Neuronal stem cell (in vitro differentiated cells): Measurements from ENCODE around the gene CTAGE9.
A peak's percentile ranks its signal among the peaks of the same experiment; 100 is the strongest.
"Not testable (repeated sequence)": the region's sequence is repeated elsewhere in the genome, so short reads cannot be mapped to it uniquely, and the experiment has no call there.

Experiments
- DNase-seq: peaks from one replicate; pipeline ENCODE4 v3.0.0-alpha.2; 2013; ENCODE audit warnings: low spot score
- H2AFZ ChIP-seq: one replicate; pipeline ENCODE4 v1.6.1; 2013; ENCODE audit warnings: mild to moderate bottlenecking, low read length, inconsistent platforms
- H2AK5ac ChIP-seq: 2 replicates; pipeline ENCODE4 v1.6.1; 2013; ENCODE audit warnings: low read depth, mild to moderate bottlenecking, inconsistent platforms, low read length, moderate library complexity, mixed read lengths
- H2BK120ac ChIP-seq: 2 replicates; pipeline ENCODE4 v1.6.1; 2013; ENCODE audit warnings: low read depth, mild to moderate bottlenecking, inconsistent platforms, low read length, moderate library complexity, mixed read lengths
- H2BK12ac ChIP-seq: one replicate; pipeline ENCODE4 v1.6.1; 2013; ENCODE audit warnings: low read length, inconsistent platforms
- H2BK15ac ChIP-seq: 2 replicates; pipeline ENCODE4 v1.6.1; 2013; ENCODE audit warnings: mild to moderate bottlenecking, low read length, inconsistent platforms, mixed read lengths
- H2BK5ac ChIP-seq: one replicate; pipeline ENCODE4 v1.6.1; 2013; ENCODE audit warnings: inconsistent platforms, mild to moderate bottlenecking, low read length, moderate library complexity
- H3K14ac ChIP-seq: one replicate; pipeline ENCODE4 v1.6.1; 2013; ENCODE audit warnings: low read length, inconsistent platforms
- H3K18ac ChIP-seq: 2 replicates; pipeline ENCODE4 v1.6.1; 2013; ENCODE audit warnings: low read length, inconsistent platforms
- H3K23ac ChIP-seq: 2 replicates; pipeline ENCODE4 v1.6.1; 2013; ENCODE audit warnings: low read depth, mild to moderate bottlenecking, mixed read lengths, low read length, inconsistent platforms; ENCODE audit not compliant: poor library complexity
- H3K27ac ChIP-seq: replicated peaks from 3 replicates; pipeline ENCODE4 v1.5.1; 2013; ENCODE audit warnings: low read length, inconsistent platforms
- H3K27me3 ChIP-seq, 3 experiments: 2 replicates each; pipeline ENCODE4 v1.6.1; 2013; ENCODE audit warnings: low read length in 3 of 3, mild to moderate bottlenecking in 2 of 3, inconsistent platforms in 1 of 3, low read depth in 1 of 3, mixed read lengths in 1 of 3, moderate library complexity in 1 of 3; ENCODE audit not compliant: control insufficient read depth in 3 of 3, insufficient read depth in 3 of 3
- H3K36me3 ChIP-seq, 2 donors: replicated peaks in 1 of 2; 2 replicates each; pipeline ENCODE4 v1.6.1; 2013; ENCODE audit warnings: low read length in 2 of 2; ENCODE audit not compliant: control insufficient read depth in 2 of 2, insufficient read depth in 2 of 2
- H3K4ac ChIP-seq: 2 replicates; pipeline ENCODE4 v1.6.1; 2013; ENCODE audit warnings: inconsistent platforms, mild to moderate bottlenecking, low read length, moderate library complexity
- H3K4me1 ChIP-seq, 2 donors: 1 replicate in 1 of 2; 2 replicates in 1 of 2; pipeline ENCODE4 v1.6.1; 2013; ENCODE audit warnings: low read length in 2 of 2, low read depth in 1 of 2; ENCODE audit not compliant: control insufficient read depth in 2 of 2, insufficient read depth in 1 of 2
- H3K4me2 ChIP-seq: one replicate; pipeline ENCODE4 v1.6.1; 2013; ENCODE audit warnings: mild to moderate bottlenecking, low read length, inconsistent platforms; ENCODE audit not compliant: insufficient read depth, poor library complexity, severe bottlenecking
- H3K4me3 ChIP-seq, 2 donors: 2 replicates each; pipeline ENCODE4 v1.5.1; 2013; ENCODE audit warnings: low read length in 2 of 2, mild to moderate bottlenecking in 2 of 2, inconsistent platforms in 1 of 2, moderate library complexity in 1 of 2
- H3K79me1 ChIP-seq: one replicate; pipeline ENCODE4 v1.6.1; 2013; ENCODE audit warnings: low read depth, mild to moderate bottlenecking, inconsistent platforms, low read length, moderate library complexity
- H3K9ac ChIP-seq: one replicate; pipeline ENCODE4 v1.6.1; 2013; ENCODE audit warnings: mild to moderate bottlenecking, low read depth, low read length, inconsistent platforms; ENCODE audit not compliant: poor library complexity
- H3K9me3 ChIP-seq, 2 donors: replicated peaks in 1 of 2; 2 replicates each; pipeline versions ENCODE3 to v1.6.1; 2013; ENCODE audit warnings: low read length in 2 of 2, mild to moderate bottlenecking in 2 of 2, inconsistent platforms in 1 of 2, low read depth in 1 of 2, mixed read lengths in 1 of 2, moderate library complexity in 1 of 2; ENCODE audit not compliant: control insufficient read depth in 2 of 2, insufficient read depth in 1 of 2
- H4K8ac ChIP-seq: one replicate; pipeline ENCODE4 v1.6.1; 2013; ENCODE audit warnings: low read depth, mild to moderate bottlenecking, inconsistent platforms, low read length, moderate library complexity
- H4K91ac ChIP-seq: one replicate; pipeline ENCODE4 v1.6.1; 2013; ENCODE audit warnings: low read length, low read depth, mild to moderate bottlenecking, inconsistent platforms; ENCODE audit not compliant: poor library complexity
- WGBS, 2 donors: extraction: QIAGEN DNeasy Blood & Tissue Kit; methylation state at CpG; one replicate each; pipeline ENCODE4 v1.1.7; 2013; ENCODE audit warnings: missing lambda C conversion rate in 2 of 2, mixed read lengths in 1 of 2; ENCODE audit not compliant: insufficient read length in 2 of 2, insufficient replicate concordance in 1 of 2; ENCODE audit errors: extremely low coverage in 2 of 2; 5-methylcytosine and 5-hydroxymethylcytosine counted together

The CTAGE9 gene

GRCh38 chr6:131754715-131755567 is 44.1 kb upstream of the CTAGE9 start:
- H2AK5ac ChIP-seq, result no peak overlapping the region
- no CpG with 5 or more reads among the region's 9 CpGs for WGBS, 2 donors
- DNase-seq, result no peak

GRCh38 chr6:131754088-131754487 is 43.3 kb upstream of the CTAGE9 start:
- H3K27ac ChIP-seq, result no peak overlapping the region
- no peak overlapping the region for H2BK5ac ChIP-seq
- no peaks in the 10 kb centered on the region for H3K36me3 ChIP-seq

More at GRCh38 chr6:131754715-131755567, 44.1 kb upstream of the CTAGE9 start:
- no peak overlapping the region for H2BK15ac ChIP-seq
- no peak overlapping the region for H3K9ac ChIP-seq
- H3K27ac ChIP-seq, result no peak overlapping the region
- H3K14ac ChIP-seq, result no peak overlapping the region
- H3K27me3 ChIP-seq, result no peaks in the 10 kb centered on the region
- no peak overlapping the region for H3K4me2 ChIP-seq
- no peak overlapping the region for H2BK120ac ChIP-seq
- no peak overlapping the region for H2AFZ ChIP-seq
- no peaks in the 10 kb centered on the region for H3K36me3 ChIP-seq
- no peak overlapping the region for H4K8ac ChIP-seq
- no peak overlapping the region for H2BK12ac ChIP-seq
- no peak overlapping the region for H3K18ac ChIP-seq
- no peaks in the 10 kb centered on the region for H3K79me1 ChIP-seq
- H3K4me3 ChIP-seq, result no peak overlapping the region
- H3K9me3 ChIP-seq, result no peaks in the 10 kb centered on the region
- no peak overlapping the region for H4K91ac ChIP-seq
- H3K4me1 ChIP-seq, result no peaks in the 10 kb centered on the region
- no peak overlapping the region for H2BK5ac ChIP-seq
- no peak overlapping the region for H3K23ac ChIP-seq
- no peak overlapping the region for H3K4ac ChIP-seq

GRCh38 chr6:131751012-131751715 is 40.3 kb upstream of the CTAGE9 start:
- H3K18ac ChIP-seq, H3K9ac ChIP-seq, H3K4me1 ChIP-seq, H2AK5ac ChIP-seq, H3K79me1 ChIP-seq, H4K91ac ChIP-seq, H3K4me2 ChIP-seq, H3K36me3 ChIP-seq, H3K23ac ChIP-seq, H4K8ac ChIP-seq, H3K4me3 ChIP-seq, H3K4ac ChIP-seq, H3K14ac ChIP-seq, H2BK5ac ChIP-seq, H2BK12ac ChIP-seq, DNase-seq, H3K27me3 ChIP-seq, H2BK15ac ChIP-seq, H3K27ac ChIP-seq, H3K9me3 ChIP-seq, H2BK120ac ChIP-seq: not testable (repeated sequence)
- no CpG with 5 or more reads among the region's 10 CpGs for WGBS, 2 donors
- H2AFZ ChIP-seq, result peak overlapping the region; percentile 54

More at GRCh38 chr6:131754088-131754487, 43.3 kb upstream of the CTAGE9 start:
- Histone ChIP-seq H2BK15ac (no peak overlapping the region), H2AFZ (no peak overlapping the region), H4K91ac (no peak overlapping the region), H3K14ac (no peak overlapping the region), H3K9me3 (no peaks in the 10 kb centered on the region), H3K4me1 (no peaks in the 10 kb centered on the region), H4K8ac (no peak overlapping the region), H3K4ac (no peak overlapping the region), H3K4me2 (no peak overlapping the region), H3K79me1 (no peaks in the 10 kb centered on the region), H2AK5ac (no peak overlapping the region), H3K9ac (no peak overlapping the region), H3K18ac (no peak overlapping the region), H2BK120ac (no peak overlapping the region), H3K27me3 (no peaks in the 10 kb centered on the region), H3K23ac (no peak overlapping the region), H3K4me3 (no peak overlapping the region), H2BK12ac (no peak overlapping the region)
- no CpG with 5 or more reads among the region's 1 CpG for WGBS, 2 donors
- DNase-seq, result no peak

GRCh38 chr6:131749023-131749422 is 38.2 kb upstream of the CTAGE9 start:
- no peak overlapping the region for H2AFZ ChIP-seq
- H3K4me2 ChIP-seq, result no peak overlapping the region
- no peaks in the 10 kb centered on the region for H3K79me1 ChIP-seq
- no peak for DNase-seq
- no peak overlapping the region for H3K9ac ChIP-seq
- H2BK12ac ChIP-seq, result no peak overlapping the region
- H3K4ac ChIP-seq, result no peak overlapping the region
- no peak overlapping the region for H4K91ac ChIP-seq
- no peak overlapping the region for H2AK5ac ChIP-seq
- H4K8ac ChIP-seq, result no peak overlapping the region
- no peak overlapping the region for H2BK15ac ChIP-seq
- H2BK120ac ChIP-seq, result no peak overlapping the region
- H3K36me3 ChIP-seq, result no peaks in the 10 kb centered on the region
- H3K18ac ChIP-seq, result no peak overlapping the region
- no CpG with 5 or more reads among the region's 7 CpGs for WGBS, 2 donors
- H3K27me3 ChIP-seq, result no peaks in the 10 kb centered on the region
- no peaks in the 10 kb centered on the region for H3K4me1 ChIP-seq
- no peak overlapping the region for H3K14ac ChIP-seq
- H3K27ac ChIP-seq, result no peak overlapping the region
- H2BK5ac ChIP-seq, result no peak overlapping the region
- no peaks in the 10 kb centered on the region for H3K9me3 ChIP-seq
- no peak overlapping the region for H3K23ac ChIP-seq
- H3K4me3 ChIP-seq, result no peak overlapping the region
